ENCODE results near the gene CLDN6. TPM values are rescaled to one million over a fixed set of nuclear protein-coding genes. Genes with fewer than 3 reads are reported as not detected.
A peak's percentile ranks its signal among the peaks of the same experiment; 100 is the strongest.

The CLDN6 gene
- total and polyA plus RNA-seq, 9 of the 15 experiments (the other 6 are each of a cell fraction or from before 2014, with no cell fraction given): 0.22 to 0.75 (median 0.38) TPM; not detected in 3

GRCh38 chr16:3007059-3007956 lies 10.7 kb downstream of the CLDN6 start (continued):
- TF ChIP-seq ZBTB40 (IDR thresholded peaks at IDR 0.05): peak; percentile 94
- peak; percentile 55 for TF ChIP-seq ZBTB40 (CRISPR knock-in tag; IDR thresholded peaks at IDR 0.05)
- no peak for TF ChIP-seq SMARCE1 (IDR thresholded peaks at IDR 0.05)
- TF ChIP-seq RCOR1 (IDR thresholded peaks at IDR 0.05; ENCODE audit: borderline replicate concordance in 1 of 2, low read depth in 2 of 2, low read length in 2 of 2): peak in 1 of 2 experiments; percentile 64; a peak in 1 of 4 replicates
- TF ChIP-seq MECOM (CRISPR knock-in tag; IDR thresholded peaks at IDR 0.05): 0 out of 2 replicates have a peak, but pooled peaks have one; percentile 39
- no peak for TF ChIP-seq SNRNP70 (optimal IDR thresholded peaks at IDR 0.05; ENCODE audit: low read depth, low read length)
- TF ChIP-seq GABPA (tag; conservative IDR thresholded peaks at IDR 0.05; ENCODE audit: low read depth): 0 out of 2 replicates have a peak, but pooled peaks have one; percentile 28
- no peak; the same call in 1 of the 2 replicates for TF ChIP-seq ZNF586 (CRISPR knock-in tag; conservative IDR thresholded peaks at IDR 0.05)
- peak; percentile 57; the same call in 1 of the 2 replicates for TF ChIP-seq LCOR (CRISPR knock-in tag; IDR thresholded peaks at IDR 0.05)
- peak; percentile 86 for TF ChIP-seq VEZF1 (CRISPR knock-in tag; IDR thresholded peaks at IDR 0.05)
- no peak for TF ChIP-seq THAP12 (CRISPR knock-in tag; IDR thresholded peaks at IDR 0.05)
- TF ChIP-seq ZNF212 (CRISPR knock-in tag; IDR thresholded peaks at IDR 0.05): no peak
- TF ChIP-seq GABPB1 (CRISPR knock-in tag; IDR thresholded peaks at IDR 0.05): peak; percentile 51; the same call in 1 of the 2 replicates

Measured in K562 (cell line).